SK-N-SH (cell line): Measurements from ENCODE around the gene NUP160. TPM values are rescaled to one million over a fixed set of nuclear protein-coding genes. Genes with fewer than 3 reads are reported as not detected.

Experiments used
- CTCF ChIA-PET: fragments of 300-600, 350-600 bp; formaldehyde crosslinking; extraction: SDS; loops from one replicate; lab custom pipeline; 2021; lab: Yijun Ruan, JAX
- POLR2A ChIA-PET: fragments of 350-600 bp; sonication (Branson Sonifier 250); formaldehyde crosslinking; extraction: SDS; loops from one replicate; lab custom pipeline; 2020; ENCODE audit warnings: antibody characterized with exemption, inconsistent platforms; lab: Yijun Ruan, JAX
- DNase-seq: peaks from one replicate; pipeline ENCODE4 v3.0.0; 2012
- H2AFZ ChIP-seq: fragments of 200-600 bp; sonication (generic); 2 replicates; pipeline ENCODE4 v1.8.1; 2016; ENCODE audit warnings: antibody characterized with exemption, mild to moderate bottlenecking, low read depth
- H3F3A ChIP-seq: fragments of 200-600 bp; sonication (generic); replicated peaks from 2 replicates; pipeline ENCODE3; 2016; ENCODE audit warnings: antibody characterized with exemption, mild to moderate bottlenecking; ENCODE audit not compliant: insufficient read depth
- H3K27ac ChIP-seq, 2 experiments: fragments of 200-500 bp in 1 of 2; fragments of 200-600 bp in 1 of 2; sonication (Bioruptor generic) in 1 of 2; sonication (generic), shearing (Covaris generic) in 1 of 2; 2 replicates each; pipeline versions ENCODE4 v1.5.1 to v1.6.1; 2014 to 2016; ENCODE audit warnings: low read depth in 2 of 2, inconsistent platforms in 1 of 2, low read length in 1 of 2, mild to moderate bottlenecking in 1 of 2, mixed read lengths in 1 of 2
- H3K27me3 ChIP-seq: fragments of 200-600 bp; sonication (generic), shearing (Covaris generic); 2 replicates; pipeline ENCODE4 v1.6.1; 2016; ENCODE audit warnings: mixed run types; ENCODE audit not compliant: insufficient read depth
- H3K36me3 ChIP-seq, 2 experiments: fragments of 200-500 bp in 1 of 2; fragments of 200-600 bp in 1 of 2; sonication (Bioruptor generic) in 1 of 2; sonication (generic) in 1 of 2; replicated peaks in 1 of 2; 2 replicates each; pipeline versions ENCODE3 to v1.5.1; 2014 to 2016; ENCODE audit warnings: low read length in 1 of 2, mild to moderate bottlenecking in 1 of 2; ENCODE audit not compliant: insufficient read depth in 2 of 2, control insufficient read depth in 1 of 2
- H3K4me1 ChIP-seq, 2 experiments: fragments of 200-500 bp in 1 of 2; fragments of 200-600 bp in 1 of 2; sonication (Bioruptor generic) in 1 of 2; sonication (generic), shearing (Covaris generic) in 1 of 2; 2 replicates each; pipeline versions ENCODE4 v1.5.1 to v1.6.1; 2014 to 2016; ENCODE audit warnings: low read depth in 1 of 2, low read length in 1 of 2, mixed run types in 1 of 2; ENCODE audit not compliant: insufficient read depth in 2 of 2, control insufficient read depth in 1 of 2
- H3K4me2 ChIP-seq: fragments of 200-600 bp; sonication (generic), shearing (Covaris generic); 2 replicates; pipeline ENCODE4 v1.6.1; 2017; ENCODE audit warnings: mixed run types
- H3K4me3 ChIP-seq, 2 experiments: fragments of 200-500 bp in 1 of 2; fragments of 200-600 bp in 1 of 2; sonication (Bioruptor generic) in 1 of 2; sonication (generic), shearing (Covaris generic) in 1 of 2; 2 replicates each; pipeline versions ENCODE4 v1.5.1 to v1.8.1; 2014 to 2016; ENCODE audit warnings: low read depth in 2 of 2, inconsistent platforms in 1 of 2, low read length in 1 of 2, mild to moderate bottlenecking in 1 of 2, mixed read lengths in 1 of 2, moderate library complexity in 1 of 2
- H3K79me2 ChIP-seq: fragments of 200-600 bp; sonication (generic); 2 replicates; pipeline ENCODE4 v1.8.1; 2017; ENCODE audit warnings: mild to moderate bottlenecking; ENCODE audit not compliant: insufficient read depth
- H3K9ac ChIP-seq: fragments of 200-600 bp; sonication (generic); 2 replicates; pipeline ENCODE4 v1.6.1; 2017; ENCODE audit warnings: mixed run types
- H3K9me2 ChIP-seq: fragments of 200-600 bp; sonication (generic); 2 replicates; pipeline ENCODE4 v1.6.1; 2017; ENCODE audit warnings: mixed run types
- H3K9me3 ChIP-seq: fragments of 200-600 bp; sonication (generic); 2 replicates; pipeline ENCODE4 v1.6.1; 2017; ENCODE audit warnings: mixed run types, mild to moderate bottlenecking, moderate library complexity
- H4K20me1 ChIP-seq: fragments of 200-600 bp; sonication (generic); 2 replicates; pipeline ENCODE4 v1.6.1; 2017; ENCODE audit warnings: mild to moderate bottlenecking, mixed run types; ENCODE audit not compliant: insufficient read depth
- CHD2 ChIP-seq: fragments of 150-350 bp; IDR thresholded peaks from 2 replicates; pipeline ENCODE4 v1.6.1; 2018; ENCODE audit warnings: low read length; ENCODE audit not compliant: partially characterized antibody
- ELF1 ChIP-seq: IDR thresholded peaks from 2 replicates; pipeline ENCODE4 v1.4.0; 2012
- EP300 ChIP-seq, 2 experiments: IDR thresholded peaks; 2 replicates each; pipeline versions ENCODE4 v1.4.0 to v1.6.1; 2012; ENCODE audit warnings: borderline replicate concordance in 1 of 2, low read depth in 1 of 2, low read length in 1 of 2
- EZH2phosphoT487 ChIP-seq: fragments of 200-600 bp; sonication (generic); IDR thresholded peaks from 2 replicates; pipeline ENCODE4 v1.6.1; 2017; ENCODE audit warnings: low read depth, mixed run types, mild to moderate bottlenecking, antibody characterized with exemption, moderate library complexity, borderline replicate concordance
- FOXJ3 ChIP-seq: sonication (generic); formaldehyde crosslinking; IDR thresholded peaks from 2 replicates; pipeline ENCODE4 v1.5.1; 2020; ENCODE audit warnings: mild to moderate bottlenecking, missing genetic modification reagents
- FOXM1 ChIP-seq: IDR thresholded peaks from 2 replicates; pipeline ENCODE4 v1.4.0; 2012; ENCODE audit warnings: low read depth, mild to moderate bottlenecking
- GATA2 ChIP-seq: sonication (generic); formaldehyde crosslinking; IDR thresholded peaks from 2 replicates; pipeline ENCODE4 v1.5.0; 2020; ENCODE audit warnings: mild to moderate bottlenecking, missing genetic modification reagents
- JUND ChIP-seq: IDR thresholded peaks from 2 replicates; pipeline ENCODE4 v1.4.0; 2012
- MEF2A ChIP-seq: IDR thresholded peaks from 2 replicates; pipeline ENCODE4 v1.4.0; 2012; ENCODE audit warnings: low read depth, borderline replicate concordance
- MXI1 ChIP-seq: IDR thresholded peaks from 2 replicates; pipeline ENCODE4 v1.6.1; 2012; ENCODE audit warnings: mild to moderate bottlenecking, low read depth, low read length, improper control_type of control experiment
- NFIC ChIP-seq: IDR thresholded peaks from 2 replicates; pipeline ENCODE4 v1.4.0; 2012; ENCODE audit warnings: borderline replicate concordance
- POLR2AphosphoS5 ChIP-seq: IDR thresholded peaks from 2 replicates; pipeline ENCODE4 v1.6.1; 2012; ENCODE audit warnings: low read depth, low read length
- RCOR1 ChIP-seq: fragments of 150-350 bp; IDR thresholded peaks from 2 replicates; pipeline ENCODE4 v1.6.1; 2017; ENCODE audit warnings: antibody characterized with exemption, low read length
- SIN3A ChIP-seq: IDR thresholded peaks from 2 replicates; pipeline ENCODE4 v1.6.1; 2012; ENCODE audit warnings: low read depth, mild to moderate bottlenecking, low read length, moderate library complexity, borderline replicate concordance
- SMC3 ChIP-seq: IDR thresholded peaks from 2 replicates; pipeline ENCODE4 v1.6.1; 2012; ENCODE audit warnings: low read depth, low read length, improper control_type of control experiment
- TCF12 ChIP-seq: IDR thresholded peaks from 2 replicates; pipeline ENCODE4 v1.4.0; 2012
- YY1 ChIP-seq: IDR thresholded peaks from 2 replicates; pipeline ENCODE4 v1.4.0; 2012; ENCODE audit warnings: low read depth, mild to moderate bottlenecking
- WGBS: methylation state at CpG from one replicate; pipeline ENCODE4 v1.1.6; 2017; ENCODE audit warnings: low lambda C conversion rate; 5-methylcytosine and 5-hydroxymethylcytosine counted together
- polyA plus RNA-seq, 3 experiments: library from polyadenylated mRNA; depleted of rRNA; stranded (reverse); fragments of >200 nt; gene quantifications; 2 replicates each; pipeline ENCODE4 v1.2.3, GENCODE V29; 2012
- TF ChIP-seq, protein P1 (sequence below): fragments of 150-350 bp; IDR thresholded peaks from 2 replicates; pipeline ENCODE4 v1.6.1; 2017; ENCODE audit warnings: antibody characterized with exemption, low read length, low read depth, borderline replicate concordance
- TF ChIP-seq, protein P2 (sequence below): IDR thresholded peaks from 2 replicates; pipeline ENCODE4 v1.4.0; 2012; ENCODE audit warnings: low read depth, borderline replicate concordance
- TF ChIP-seq, protein P3 (sequence below): IDR thresholded peaks from 2 replicates; pipeline ENCODE4 v1.6.1; 2012; ENCODE audit warnings: mild to moderate bottlenecking, low read depth, low read length, moderate library complexity

Gene NUP160
- polyA plus RNA-seq, 1 of the 3 experiments (the other 2 are of a cell fraction) = 19.3 TPM

DNA sequence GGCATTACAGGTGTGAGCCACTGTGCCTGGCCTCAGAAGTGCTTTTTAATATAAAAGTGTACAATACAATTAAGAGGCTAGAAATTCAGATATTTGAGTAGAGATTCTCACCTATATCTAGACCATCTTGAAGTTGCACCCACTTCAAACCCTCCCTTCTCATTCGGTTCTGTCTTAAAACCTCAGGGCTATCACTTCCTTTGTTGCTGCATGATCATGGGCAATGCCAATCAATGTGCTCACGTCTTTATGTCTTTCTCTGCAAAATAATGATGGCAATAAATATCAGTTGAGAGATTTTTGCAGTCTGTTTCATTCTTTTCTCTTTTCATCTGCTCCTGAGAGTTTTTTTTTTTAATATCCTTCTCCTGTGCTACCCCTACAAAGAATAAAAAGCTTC lies 9.3 kb upstream of the NUP160 start:
- H3K4me1 ChIP-seq = peaks cover 0 to 24% of the 10 kb centered on the region in 2 experiments; a peak in 1 of 4 replicates
- H3K79me2 ChIP-seq = no peaks in the 10 kb centered on the region
- no peaks in the 10 kb centered on the region for H3K27me3 ChIP-seq
- no peak overlapping the region; the same call in 1 of the 2 replicates for H2AFZ ChIP-seq
- H3K4me2 ChIP-seq = no peak overlapping the region
- TF ChIP-seq FOXM1 = no peak
- no peak for TF ChIP-seq MEF2A
- no peak for TF ChIP-seq MXI1
- no peak for TF ChIP-seq YY1
- TF ChIP-seq EP300 (IDR thresholded peaks at IDR 0.05; ENCODE audit: borderline replicate concordance in 1 of 2, low read depth in 1 of 2, low read length in 1 of 2) = no peak
- no peak for TF ChIP-seq ELF1
- TF ChIP-seq SMC3 = no peak
- TF ChIP-seq, protein P1, sequence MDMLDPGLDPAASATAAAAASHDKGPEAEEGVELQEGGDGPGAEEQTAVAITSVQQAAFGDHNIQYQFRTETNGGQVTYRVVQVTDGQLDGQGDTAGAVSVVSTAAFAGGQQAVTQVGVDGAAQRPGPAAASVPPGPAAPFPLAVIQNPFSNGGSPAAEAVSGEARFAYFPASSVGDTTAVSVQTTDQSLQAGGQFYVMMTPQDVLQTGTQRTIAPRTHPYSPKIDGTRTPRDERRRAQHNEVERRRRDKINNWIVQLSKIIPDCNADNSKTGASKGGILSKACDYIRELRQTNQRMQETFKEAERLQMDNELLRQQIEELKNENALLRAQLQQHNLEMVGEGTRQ = no peak
- no peak for TF ChIP-seq RCOR1
- DNase-seq = no peak
- no peaks in the 10 kb centered on the region for H4K20me1 ChIP-seq
- CTCF ChIA-PET = no interaction called here
- POLR2A ChIA-PET = no interaction called here
- no peaks in the 10 kb centered on the region for H3K9me3 ChIP-seq
- no peak overlapping the region for H3K4me3 ChIP-seq
- peaks cover 8% of the 10 kb centered on the region for H3F3A ChIP-seq
- no peak overlapping the region for H3K27ac ChIP-seq
- no peaks in the 10 kb centered on the region for H3K36me3 ChIP-seq
- WGBS = 78% methylated on average over 2 of the region's 2 CpGs
- no peaks in the 10 kb centered on the region for H3K9me2 ChIP-seq
- H3K9ac ChIP-seq = no peak overlapping the region

DNA sequence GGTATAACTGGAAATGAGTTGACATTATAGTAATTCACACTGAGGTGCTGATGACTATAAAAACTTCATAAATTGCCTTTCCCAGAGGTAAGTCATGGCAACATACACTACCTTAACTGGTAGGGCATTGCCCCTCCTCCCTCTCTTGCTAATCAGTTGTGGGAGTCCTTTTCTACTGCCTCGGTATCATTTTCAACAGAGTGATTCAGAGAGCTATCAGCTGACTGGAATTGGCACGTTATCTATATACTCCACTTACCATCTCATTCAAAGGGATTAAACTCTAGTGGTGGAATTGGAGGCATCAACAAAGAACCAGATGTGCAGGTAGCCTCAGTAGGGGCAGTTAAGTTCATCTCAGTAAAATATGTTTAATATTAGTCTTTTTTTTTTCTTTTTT lies 8.0 kb upstream of the NUP160 start:
- Histone ChIP-seq H3K9ac (no peak overlapping the region), H3F3A (peaks cover 10% of the 10 kb centered on the region), H3K9me3 (no peaks in the 10 kb centered on the region), H4K20me1 (no peaks in the 10 kb centered on the region), H3K27ac (no peak overlapping the region), H3K27me3 (no peaks in the 10 kb centered on the region), H3K4me3 (no peak overlapping the region), H2AFZ (no peak overlapping the region), H3K79me2 (no peaks in the 10 kb centered on the region), H3K36me3 (no peaks in the 10 kb centered on the region), H3K4me2 (no peak overlapping the region), H3K4me1 (peaks cover 0 to 12% of the 10 kb centered on the region in 2 experiments; a peak in 1 of 4 replicates), H3K9me2 (no peaks in the 10 kb centered on the region)
- ChIA-PET CTCF (interaction anchor here (1.0 to 2.0 kb wide), 2 partner anchors 8 to 32 kb away, joined by 3 to 4 read pairs; no protein-coding TSS in a partner anchor), POLR2A (no interaction called here)
- WGBS = 60% methylated on average over 2 of the region's 2 CpGs
- no peak for DNase-seq
- TF ChIP-seq SMC3 (no peak), TCF12 (no peak), SIN3A (no peak), RCOR1 (no peak), MEF2A (no peak), JUND (no peak), FOXM1 (no peak), CHD2 (no peak), YY1 (no peak), EP300 (IDR thresholded peaks at IDR 0.05; ENCODE audit: borderline replicate concordance in 1 of 2, low read depth in 1 of 2, low read length in 1 of 2) (no peak), FOXJ3 (CRISPR knock-in tag) (no peak), POLR2AphosphoS5 (no peak), GATA2 (no peak), EZH2phosphoT487 (no peak), NFIC (no peak)
- TF ChIP-seq, protein P1 = no peak
- TF ChIP-seq, protein P2, sequence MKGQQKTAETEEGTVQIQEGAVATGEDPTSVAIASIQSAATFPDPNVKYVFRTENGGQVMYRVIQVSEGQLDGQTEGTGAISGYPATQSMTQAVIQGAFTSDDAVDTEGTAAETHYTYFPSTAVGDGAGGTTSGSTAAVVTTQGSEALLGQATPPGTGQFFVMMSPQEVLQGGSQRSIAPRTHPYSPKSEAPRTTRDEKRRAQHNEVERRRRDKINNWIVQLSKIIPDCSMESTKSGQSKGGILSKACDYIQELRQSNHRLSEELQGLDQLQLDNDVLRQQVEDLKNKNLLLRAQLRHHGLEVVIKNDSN = no peak
- TF ChIP-seq, protein P3, sequence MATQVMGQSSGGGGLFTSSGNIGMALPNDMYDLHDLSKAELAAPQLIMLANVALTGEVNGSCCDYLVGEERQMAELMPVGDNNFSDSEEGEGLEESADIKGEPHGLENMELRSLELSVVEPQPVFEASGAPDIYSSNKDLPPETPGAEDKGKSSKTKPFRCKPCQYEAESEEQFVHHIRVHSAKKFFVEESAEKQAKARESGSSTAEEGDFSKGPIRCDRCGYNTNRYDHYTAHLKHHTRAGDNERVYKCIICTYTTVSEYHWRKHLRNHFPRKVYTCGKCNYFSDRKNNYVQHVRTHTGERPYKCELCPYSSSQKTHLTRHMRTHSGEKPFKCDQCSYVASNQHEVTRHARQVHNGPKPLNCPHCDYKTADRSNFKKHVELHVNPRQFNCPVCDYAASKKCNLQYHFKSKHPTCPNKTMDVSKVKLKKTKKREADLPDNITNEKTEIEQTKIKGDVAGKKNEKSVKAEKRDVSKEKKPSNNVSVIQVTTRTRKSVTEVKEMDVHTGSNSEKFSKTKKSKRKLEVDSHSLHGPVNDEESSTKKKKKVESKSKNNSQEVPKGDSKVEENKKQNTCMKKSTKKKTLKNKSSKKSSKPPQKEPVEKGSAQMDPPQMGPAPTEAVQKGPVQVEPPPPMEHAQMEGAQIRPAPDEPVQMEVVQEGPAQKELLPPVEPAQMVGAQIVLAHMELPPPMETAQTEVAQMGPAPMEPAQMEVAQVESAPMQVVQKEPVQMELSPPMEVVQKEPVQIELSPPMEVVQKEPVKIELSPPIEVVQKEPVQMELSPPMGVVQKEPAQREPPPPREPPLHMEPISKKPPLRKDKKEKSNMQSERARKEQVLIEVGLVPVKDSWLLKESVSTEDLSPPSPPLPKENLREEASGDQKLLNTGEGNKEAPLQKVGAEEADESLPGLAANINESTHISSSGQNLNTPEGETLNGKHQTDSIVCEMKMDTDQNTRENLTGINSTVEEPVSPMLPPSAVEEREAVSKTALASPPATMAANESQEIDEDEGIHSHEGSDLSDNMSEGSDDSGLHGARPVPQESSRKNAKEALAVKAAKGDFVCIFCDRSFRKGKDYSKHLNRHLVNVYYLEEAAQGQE = no peak
